ENCODE results near the gene HK2. TPM values are rescaled to one million over a fixed set of nuclear protein-coding genes. Genes with fewer than 3 reads are reported as not detected.

Gene HK2
- total RNA-seq, 2 donors from 2014 or later, result 21.5 to 31.5 TPM

GRCh38 chr2:74857725-74858124, 23.8 kb downstream of the HK2 start:
- peaks cover 11% of the 10 kb centered on the region for H3K4me1 Mint-ChIP-seq
- H3K27ac Mint-ChIP-seq, result no peak overlapping the region
- no peak overlapping the region for H3K4me3 ChIP-seq (ENCODE audit: low read length)
- H3K9me3 Mint-ChIP-seq, result no peaks in the 10 kb centered on the region
- H3K9ac ChIP-seq (ENCODE audit: extremely low read depth, low read length, poor library complexity, severe bottlenecking), result no peak overlapping the region
- no peaks in the 10 kb centered on the region for H3K4me1 ChIP-seq (ENCODE audit: control insufficient read depth, insufficient read depth, low read length)
- no peak for DNase-seq
- no peaks in the 10 kb centered on the region for H3K27me3 Mint-ChIP-seq (ENCODE audit: insufficient read depth)
- H3K4me3 Mint-ChIP-seq, result no peak overlapping the region
- peaks cover 19% of the 10 kb centered on the region for H3K36me3 ChIP-seq (ENCODE audit: control insufficient read depth, insufficient read depth, low read length)
- peaks cover 32% of the 10 kb centered on the region for H3K36me3 Mint-ChIP-seq (ENCODE audit: low read depth)
- H3K27ac ChIP-seq (ENCODE audit: low read depth, low read length), result no peak overlapping the region
- TF ChIP-seq, protein P1, sequence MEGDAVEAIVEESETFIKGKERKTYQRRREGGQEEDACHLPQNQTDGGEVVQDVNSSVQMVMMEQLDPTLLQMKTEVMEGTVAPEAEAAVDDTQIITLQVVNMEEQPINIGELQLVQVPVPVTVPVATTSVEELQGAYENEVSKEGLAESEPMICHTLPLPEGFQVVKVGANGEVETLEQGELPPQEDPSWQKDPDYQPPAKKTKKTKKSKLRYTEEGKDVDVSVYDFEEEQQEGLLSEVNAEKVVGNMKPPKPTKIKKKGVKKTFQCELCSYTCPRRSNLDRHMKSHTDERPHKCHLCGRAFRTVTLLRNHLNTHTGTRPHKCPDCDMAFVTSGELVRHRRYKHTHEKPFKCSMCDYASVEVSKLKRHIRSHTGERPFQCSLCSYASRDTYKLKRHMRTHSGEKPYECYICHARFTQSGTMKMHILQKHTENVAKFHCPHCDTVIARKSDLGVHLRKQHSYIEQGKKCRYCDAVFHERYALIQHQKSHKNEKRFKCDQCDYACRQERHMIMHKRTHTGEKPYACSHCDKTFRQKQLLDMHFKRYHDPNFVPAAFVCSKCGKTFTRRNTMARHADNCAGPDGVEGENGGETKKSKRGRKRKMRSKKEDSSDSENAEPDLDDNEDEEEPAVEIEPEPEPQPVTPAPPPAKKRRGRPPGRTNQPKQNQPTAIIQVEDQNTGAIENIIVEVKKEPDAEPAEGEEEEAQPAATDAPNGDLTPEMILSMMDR (conservative IDR thresholded peaks at IDR 0.05), result no peak
- no peaks in the 10 kb centered on the region for H3K27me3 ChIP-seq (ENCODE audit: control insufficient read depth, insufficient read depth, low read length, poor library complexity, severe bottlenecking)
- WGBS, 2 experiments (ENCODE audit: insufficient coverage in 1 of 2, insufficient read length in 1 of 2), result 96% methylated on average over 4 to 8 of the region's 8 CpGs
- H3K9me3 ChIP-seq (ENCODE audit: control insufficient read depth, low read length), result no peaks in the 10 kb centered on the region

GRCh38 chr2:74858281-74858680, 24.4 kb downstream of the HK2 start:
- TF ChIP-seq, protein P1 (conservative IDR thresholded peaks at IDR 0.05), result no peak
- Histone ChIP-seq H3K9me3 (ENCODE audit: control insufficient read depth, low read length) (no peaks in the 10 kb centered on the region), H3K9ac (ENCODE audit: extremely low read depth, low read length, poor library complexity, severe bottlenecking) (no peak overlapping the region), H3K27ac (ENCODE audit: low read depth, low read length) (no peak overlapping the region), H3K36me3 (ENCODE audit: control insufficient read depth, insufficient read depth, low read length) (peaks cover 19% of the 10 kb centered on the region), H3K27me3 (ENCODE audit: control insufficient read depth, insufficient read depth, low read length, poor library complexity, severe bottlenecking) (no peaks in the 10 kb centered on the region), H3K4me1 (ENCODE audit: control insufficient read depth, insufficient read depth, low read length) (no peaks in the 10 kb centered on the region), H3K4me3 (ENCODE audit: low read length) (no peak overlapping the region)
- DNase-seq, result no peak
- peaks cover 11% of the 10 kb centered on the region for H3K4me1 Mint-ChIP-seq
- no peaks in the 10 kb centered on the region for H3K9me3 Mint-ChIP-seq
- WGBS, 2 experiments (ENCODE audit: insufficient coverage in 1 of 2, insufficient read length in 1 of 2), result 89 to 94% methylated on average over 3 of the region's 3 CpGs
- H3K27me3 Mint-ChIP-seq (ENCODE audit: insufficient read depth), result no peaks in the 10 kb centered on the region
- no peak overlapping the region for H3K27ac Mint-ChIP-seq
- H3K4me3 Mint-ChIP-seq, result no peak overlapping the region
- peaks cover 30% of the 10 kb centered on the region for H3K36me3 Mint-ChIP-seq (ENCODE audit: low read depth)

GRCh38 chr2:74860079-74860478, 26.2 kb downstream of the HK2 start:
- Histone ChIP-seq H3K4me1 (ENCODE audit: control insufficient read depth, insufficient read depth, low read length) (no peaks in the 10 kb centered on the region), H3K36me3 (ENCODE audit: control insufficient read depth, insufficient read depth, low read length) (peaks cover 15% of the 10 kb centered on the region), H3K27ac (ENCODE audit: low read depth, low read length) (no peak overlapping the region), H3K27me3 (ENCODE audit: control insufficient read depth, insufficient read depth, low read length, poor library complexity, severe bottlenecking) (no peaks in the 10 kb centered on the region), H3K9ac (ENCODE audit: extremely low read depth, low read length, poor library complexity, severe bottlenecking) (no peak overlapping the region), H3K9me3 (ENCODE audit: control insufficient read depth, low read length) (no peaks in the 10 kb centered on the region), H3K4me3 (ENCODE audit: low read length) (no peak overlapping the region)
- Mint-ChIP-seq H3K27me3 (ENCODE audit: insufficient read depth) (no peaks in the 10 kb centered on the region), H3K9me3 (no peaks in the 10 kb centered on the region), H3K36me3 (ENCODE audit: low read depth) (peaks cover 18% of the 10 kb centered on the region), H3K27ac (no peak overlapping the region), H3K4me3 (no peak overlapping the region), H3K4me1 (peaks cover 11% of the 10 kb centered on the region)
- TF ChIP-seq, protein P1 (conservative IDR thresholded peaks at IDR 0.05), result no peak
- no peak for DNase-seq
- 94 to 99% methylated on average over 2 of the region's 3 CpGs for WGBS, 2 experiments (ENCODE audit: insufficient coverage in 1 of 2, insufficient read length in 1 of 2)

Data from endodermal cell (in vitro differentiated cells).